K562 (cell line): ENCODE results near the gene CD47. TPM values are rescaled to one million over a fixed set of nuclear protein-coding genes. Genes with fewer than 3 reads are reported as not detected.

ENCODE experiments used
- ZNF551 ChIP-seq: fragments of 250-450 bp; sonication (Bioruptor Pico); IDR thresholded peaks from 2 replicates; pipeline ENCODE4 v1.5.0; 2021; ENCODE audit warnings: mild to moderate bottlenecking, moderate library complexity
- ZNF561 ChIP-seq: fragments of 450-650 bp; formaldehyde crosslinking; conservative IDR thresholded peaks from 2 replicates; pipeline ENCODE4 v1.4.0; 2020; ENCODE audit warnings: mild to moderate bottlenecking, moderate library complexity
- polyA plus RNA-seq, 8 experiments: library from polyadenylated mRNA; depleted of rRNA in 4 of 8; stranded (reverse) in 5 of 8; unstranded in 3 of 8; fragments of >200 nt; fragmentation: Nextera tagmentation in 2 of 8; fragmentation: Illumina TruSeq in 1 of 8; extraction: Ambion mirVana in 2 of 8; extraction: Trizol in 1 of 8; gene quantifications; 2 replicates each; pipeline versions ENCODE4 v1.2.1 to v1.2.3, GENCODE V29; 2011 to 2014; ENCODE audit warnings: inconsistent platforms in 1 of 8, missing spikeins in 1 of 8
- total RNA-seq, 7 experiments: library from RNA; depleted of rRNA in 6 of 7; stranded (reverse); fragments of >200 nt in 6 of 7; fragmentation: Illumina TruSeq in 2 of 7; extraction: Trizol in 2 of 7; gene quantifications; 2 replicates each; pipeline versions ENCODE4 v1.2.1 to v1.2.3, GENCODE V29; 2011 to 2021; ENCODE audit warnings: low replicate concordance in 1 of 7
- TF ChIP-seq, protein P1 (sequence below): fragments of 150-350 bp; IDR thresholded peaks from 2 replicates; pipeline ENCODE4 v1.6.1; 2014; ENCODE audit warnings: low read depth, mild to moderate bottlenecking, low read length, borderline replicate concordance
- TF ChIP-seq, protein P2 (sequence below): sonication (generic); formaldehyde crosslinking; IDR thresholded peaks from 2 replicates; pipeline ENCODE4 v1.8.1; 2022; ENCODE audit warnings: missing genetic modification reagents
- TF ChIP-seq, protein P3 (sequence below): IDR thresholded peaks from 2 replicates; pipeline ENCODE4 v1.6.1; 2014; ENCODE audit warnings: antibody characterized with exemption

CD47 gene
- total and polyA plus RNA-seq, 9 of the 15 experiments (the other 6 are each of a cell fraction or from before 2014, with no cell fraction given), result 10.2 to 62.6 (median 36.3) TPM

DNA sequence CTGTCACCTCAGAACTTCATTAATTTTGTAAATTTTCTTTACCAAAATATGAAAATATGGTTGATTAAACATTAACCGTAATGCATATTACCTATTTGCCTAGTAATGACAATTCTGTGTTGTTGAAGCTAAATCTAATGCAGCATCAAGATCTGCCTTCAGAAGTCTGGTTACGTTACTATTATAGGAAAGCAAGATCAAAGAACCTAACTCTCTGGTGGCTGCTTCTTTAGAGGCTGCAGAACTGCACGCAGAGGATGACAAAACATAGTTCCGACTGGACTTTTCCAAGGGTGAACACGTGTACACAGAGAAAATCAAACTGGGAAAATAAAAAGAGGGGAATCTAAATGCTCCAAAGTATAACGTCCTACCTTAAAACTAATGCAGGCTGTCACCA is 20.5 kb downstream of the CD47 start (continued):
- TF ChIP-seq, protein P1, sequence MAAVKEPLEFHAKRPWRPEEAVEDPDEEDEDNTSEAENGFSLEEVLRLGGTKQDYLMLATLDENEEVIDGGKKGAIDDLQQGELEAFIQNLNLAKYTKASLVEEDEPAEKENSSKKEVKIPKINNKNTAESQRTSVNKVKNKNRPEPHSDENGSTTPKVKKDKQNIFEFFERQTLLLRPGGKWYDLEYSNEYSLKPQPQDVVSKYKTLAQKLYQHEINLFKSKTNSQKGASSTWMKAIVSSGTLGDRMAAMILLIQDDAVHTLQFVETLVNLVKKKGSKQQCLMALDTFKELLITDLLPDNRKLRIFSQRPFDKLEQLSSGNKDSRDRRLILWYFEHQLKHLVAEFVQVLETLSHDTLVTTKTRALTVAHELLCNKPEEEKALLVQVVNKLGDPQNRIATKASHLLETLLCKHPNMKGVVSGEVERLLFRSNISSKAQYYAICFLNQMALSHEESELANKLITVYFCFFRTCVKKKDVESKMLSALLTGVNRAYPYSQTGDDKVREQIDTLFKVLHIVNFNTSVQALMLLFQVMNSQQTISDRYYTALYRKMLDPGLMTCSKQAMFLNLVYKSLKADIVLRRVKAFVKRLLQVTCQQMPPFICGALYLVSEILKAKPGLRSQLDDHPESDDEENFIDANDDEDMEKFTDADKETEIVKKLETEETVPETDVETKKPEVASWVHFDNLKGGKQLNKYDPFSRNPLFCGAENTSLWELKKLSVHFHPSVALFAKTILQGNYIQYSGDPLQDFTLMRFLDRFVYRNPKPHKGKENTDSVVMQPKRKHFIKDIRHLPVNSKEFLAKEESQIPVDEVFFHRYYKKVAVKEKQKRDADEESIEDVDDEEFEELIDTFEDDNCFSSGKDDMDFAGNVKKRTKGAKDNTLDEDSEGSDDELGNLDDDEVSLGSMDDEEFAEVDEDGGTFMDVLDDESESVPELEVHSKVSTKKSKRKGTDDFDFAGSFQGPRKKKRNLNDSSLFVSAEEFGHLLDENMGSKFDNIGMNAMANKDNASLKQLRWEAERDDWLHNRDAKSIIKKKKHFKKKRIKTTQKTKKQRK, result no peak
- no peak for TF ChIP-seq ZNF561 (CRISPR knock-in tag)
- TF ChIP-seq, protein P2, sequence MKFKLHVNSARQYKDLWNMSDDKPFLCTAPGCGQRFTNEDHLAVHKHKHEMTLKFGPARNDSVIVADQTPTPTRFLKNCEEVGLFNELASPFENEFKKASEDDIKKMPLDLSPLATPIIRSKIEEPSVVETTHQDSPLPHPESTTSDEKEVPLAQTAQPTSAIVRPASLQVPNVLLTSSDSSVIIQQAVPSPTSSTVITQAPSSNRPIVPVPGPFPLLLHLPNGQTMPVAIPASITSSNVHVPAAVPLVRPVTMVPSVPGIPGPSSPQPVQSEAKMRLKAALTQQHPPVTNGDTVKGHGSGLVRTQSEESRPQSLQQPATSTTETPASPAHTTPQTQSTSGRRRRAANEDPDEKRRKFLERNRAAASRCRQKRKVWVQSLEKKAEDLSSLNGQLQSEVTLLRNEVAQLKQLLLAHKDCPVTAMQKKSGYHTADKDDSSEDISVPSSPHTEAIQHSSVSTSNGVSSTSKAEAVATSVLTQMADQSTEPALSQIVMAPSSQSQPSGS (CRISPR knock-in tag), result no peak
- TF ChIP-seq, protein P3, sequence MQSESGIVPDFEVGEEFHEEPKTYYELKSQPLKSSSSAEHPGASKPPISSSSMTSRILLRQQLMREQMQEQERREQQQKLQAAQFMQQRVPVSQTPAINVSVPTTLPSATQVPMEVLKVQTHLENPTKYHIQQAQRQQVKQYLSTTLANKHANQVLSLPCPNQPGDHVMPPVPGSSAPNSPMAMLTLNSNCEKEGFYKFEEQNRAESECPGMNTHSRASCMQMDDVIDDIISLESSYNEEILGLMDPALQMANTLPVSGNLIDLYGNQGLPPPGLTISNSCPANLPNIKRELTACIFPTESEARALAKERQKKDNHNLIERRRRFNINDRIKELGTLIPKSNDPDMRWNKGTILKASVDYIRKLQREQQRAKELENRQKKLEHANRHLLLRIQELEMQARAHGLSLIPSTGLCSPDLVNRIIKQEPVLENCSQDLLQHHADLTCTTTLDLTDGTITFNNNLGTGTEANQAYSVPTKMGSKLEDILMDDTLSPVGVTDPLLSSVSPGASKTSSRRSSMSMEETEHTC, result no peak
- no peak for TF ChIP-seq ZNF551
